DND-41 (cell line): ENCODE results near the gene KRT23.

Experiments used
- EZH2 ChIP-seq: IDR thresholded peaks from 3 replicates; pipeline ENCODE4 v1.6.1; 2012; ENCODE audit warnings: borderline replicate concordance, low read depth, mild to moderate bottlenecking, moderate library complexity, low read length, inconsistent platforms; ENCODE audit not compliant: severe bottlenecking
- TF ChIP-seq, protein P1 (sequence below): IDR thresholded peaks from 2 replicates; pipeline ENCODE4 v1.5.1; 2012; ENCODE audit warnings: borderline replicate concordance, low read length, moderate library complexity, mild to moderate bottlenecking; ENCODE audit not compliant: poor library complexity, severe bottlenecking; ENCODE audit errors: extremely low read depth

DNA sequence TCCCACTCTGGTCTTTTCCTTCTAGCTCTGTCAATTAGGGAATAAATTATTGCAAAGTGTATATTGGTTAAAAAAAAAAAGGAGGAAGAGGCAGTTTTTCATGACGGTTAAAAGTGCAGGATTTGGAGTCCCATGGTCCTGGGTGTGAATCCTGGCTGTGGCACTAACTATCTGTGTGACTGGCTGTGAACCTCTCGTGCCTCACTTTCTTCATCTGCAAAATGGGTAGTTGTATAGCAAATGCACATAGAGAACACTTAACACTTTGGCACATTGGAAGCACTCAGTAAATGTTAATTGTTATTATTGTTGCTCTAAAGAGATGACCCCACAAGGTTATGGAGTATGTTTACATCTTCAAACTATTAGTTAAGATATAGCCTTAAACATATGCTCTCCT is 10.5 kb upstream of the KRT23 start:
- TF ChIP-seq, protein P1, sequence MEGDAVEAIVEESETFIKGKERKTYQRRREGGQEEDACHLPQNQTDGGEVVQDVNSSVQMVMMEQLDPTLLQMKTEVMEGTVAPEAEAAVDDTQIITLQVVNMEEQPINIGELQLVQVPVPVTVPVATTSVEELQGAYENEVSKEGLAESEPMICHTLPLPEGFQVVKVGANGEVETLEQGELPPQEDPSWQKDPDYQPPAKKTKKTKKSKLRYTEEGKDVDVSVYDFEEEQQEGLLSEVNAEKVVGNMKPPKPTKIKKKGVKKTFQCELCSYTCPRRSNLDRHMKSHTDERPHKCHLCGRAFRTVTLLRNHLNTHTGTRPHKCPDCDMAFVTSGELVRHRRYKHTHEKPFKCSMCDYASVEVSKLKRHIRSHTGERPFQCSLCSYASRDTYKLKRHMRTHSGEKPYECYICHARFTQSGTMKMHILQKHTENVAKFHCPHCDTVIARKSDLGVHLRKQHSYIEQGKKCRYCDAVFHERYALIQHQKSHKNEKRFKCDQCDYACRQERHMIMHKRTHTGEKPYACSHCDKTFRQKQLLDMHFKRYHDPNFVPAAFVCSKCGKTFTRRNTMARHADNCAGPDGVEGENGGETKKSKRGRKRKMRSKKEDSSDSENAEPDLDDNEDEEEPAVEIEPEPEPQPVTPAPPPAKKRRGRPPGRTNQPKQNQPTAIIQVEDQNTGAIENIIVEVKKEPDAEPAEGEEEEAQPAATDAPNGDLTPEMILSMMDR: no peak
- no peak for TF ChIP-seq EZH2
